Panc1 (cell line): ENCODE results near the gene SLFN12. TPM values are rescaled to one million over a fixed set of nuclear protein-coding genes. Genes with fewer than 3 reads are reported as not detected.

Experiments
- ATAC-seq: fragments of 200-7000 bp; cut with Tn5 transposase; 2 replicates; pipeline ENCODE4 v1.9.1; 2020; ENCODE audit warnings: mild to moderate bottlenecking, moderate library complexity
- BruUV-seq: library from RNA; stranded (reverse); fragments of 400-500 nt; replicated peaks from 2 replicates; lab custom pipeline; 2021; lab: Mats Ljungman, UMichigan
- CTCF ChIA-PET: fragments of 300-600 bp; sonication (Branson Sonifier 250); formaldehyde crosslinking; loops from one replicate; lab custom pipeline; 2022; ENCODE audit warnings: antibody characterized with exemption; lab: Charles Lee
- POLR2A ChIA-PET: fragments of 300-600 bp; sonication (Branson Sonifier 250); formaldehyde crosslinking; loops from one replicate; lab custom pipeline; 2022; ENCODE audit warnings: antibody characterized with exemption; lab: Charles Lee
- DNase-seq: peaks from one replicate; pipeline ENCODE4 v3.0.0-alpha.2; 2010; ENCODE audit warnings: low read depth, low spot score
- H3K27ac ChIP-seq: 2 replicates; pipeline ENCODE4 v1.5.1; 2011; ENCODE audit warnings: mild to moderate bottlenecking, low read length, inconsistent platforms
- H3K27me3 ChIP-seq: fragments of 200-500 bp; sonication (Bioruptor generic); 2 replicates; pipeline ENCODE4 v1.6.0; 2014; ENCODE audit warnings: low read length, inconsistent platforms; ENCODE audit not compliant: control insufficient read depth, insufficient read depth
- H3K36me3 ChIP-seq: fragments of 200-500 bp; sonication (Bioruptor generic); 2 replicates; pipeline ENCODE4 v1.5.1; 2014; ENCODE audit warnings: inconsistent platforms, mild to moderate bottlenecking, low read length, moderate library complexity; ENCODE audit not compliant: control insufficient read depth, insufficient read depth
- H3K4me1 ChIP-seq: 2 replicates; pipeline ENCODE4 v1.5.1; 2011; ENCODE audit warnings: inconsistent platforms, mild to moderate bottlenecking, low read length, moderate library complexity; ENCODE audit not compliant: control insufficient read depth, insufficient read depth
- H3K4me3 ChIP-seq, 2 experiments: 2 replicates each; pipeline ENCODE4 v1.5.1; 2011 to 2012; ENCODE audit warnings: low read depth in 2 of 2, low read length in 2 of 2, mild to moderate bottlenecking in 2 of 2, inconsistent platforms in 1 of 2, moderate library complexity in 1 of 2
- H3K9me3 ChIP-seq: fragments of 200-500 bp; sonication (Bioruptor generic); 2 replicates; pipeline ENCODE4 v1.5.1; 2014; ENCODE audit warnings: low read depth, mild to moderate bottlenecking, inconsistent platforms, low read length, moderate library complexity; ENCODE audit not compliant: control insufficient read depth, insufficient read depth
- CTCF ChIP-seq: fragments of 450-650 bp; IDR thresholded peaks from 2 replicates; pipeline ENCODE4 v1.5.1; 2017; ENCODE audit warnings: mild to moderate bottlenecking
- POLR2AphosphoS5 ChIP-seq: IDR thresholded peaks from 2 replicates; pipeline ENCODE4 v1.6.1; 2012; ENCODE audit warnings: mild to moderate bottlenecking, low read depth, low read length, moderate library complexity
- REST ChIP-seq, 2 experiments: IDR thresholded peaks; 2 replicates each; pipeline ENCODE4 v1.6.1; 2011 to 2012; ENCODE audit warnings: low read depth in 2 of 2, control low read depth in 1 of 2, low read length in 1 of 2, mild to moderate bottlenecking in 1 of 2, moderate library complexity in 1 of 2; ENCODE audit not compliant: insufficient read depth in 1 of 2
- SIN3A ChIP-seq: IDR thresholded peaks from 2 replicates; pipeline ENCODE4 v1.6.1; 2012; ENCODE audit warnings: low read depth, mild to moderate bottlenecking, low read length, moderate library complexity, borderline replicate concordance; ENCODE audit not compliant: insufficient read depth
- TCF7L2 ChIP-seq: IDR thresholded peaks from 2 replicates; pipeline ENCODE4 v1.6.1; 2011; ENCODE audit warnings: mild to moderate bottlenecking, low read depth, low read length, inconsistent platforms
- in situ Hi-C: cut with HindIII; loops from 2 replicates; pipeline ENCODE4 v1.10.0; 2016; ENCODE audit warnings: low sequenced_read_pairs, low pct_unique_long_range_greater_than_20kb
- intact Hi-C: fragments of 100-400 bp; cut with micrococcal nuclease; formaldehyde crosslinking; loops from one replicate; pipeline ENCODE4 v1.10.0; 2022; ENCODE audit not compliant: unreplicated experiment
- total RNA-seq: library from RNA; stranded (reverse); gene quantifications from one replicate; pipeline ENCODE4 v1.2.1, GENCODE V29; 2021; ENCODE audit not compliant: unreplicated experiment

Gene SLFN12
- total RNA-seq, 1 experiment from 2014 or later: 35.2 TPM

- CTCF ChIA-PET: no interaction called here
- DNase-seq (no peak), ATAC-seq (peak; percentile 20; the same call in 1 of the 2 replicates)
- H3K27ac ChIP-seq: peak overlapping the region; percentile 82
- in situ Hi-C loops (no loop called here), intact Hi-C loops (no loop called here)
- no peaks in the 10 kb centered on the region for H3K27me3 ChIP-seq
- peaks cover 5% of the 10 kb centered on the region for H3K4me1 ChIP-seq
- POLR2A ChIA-PET: no interaction called here
- TF ChIP-seq REST (IDR thresholded peaks at IDR 0.05; ENCODE audit: insufficient read depth in 1 of 2, low read depth in 2 of 2, low read length in 1 of 2) (no peak), POLR2AphosphoS5 (no peak), TCF7L2 (no peak), SIN3A (no peak), CTCF (no peak)
- 0 out of 2 replicates have a peak, but pooled peaks cover 5% of the 10 kb centered on the region for H3K36me3 ChIP-seq
- no TSS peak for BruUV-seq
- no peaks in the 10 kb centered on the region for H3K9me3 ChIP-seq
- peak overlapping the region; percentile 66 to 84 for H3K4me3 ChIP-seq
These were observed 17.2 kb upstream of the SLFN12 start for GRCh38 chr17:35449371-35449931.

- POLR2A ChIA-PET: interaction anchor here (0.8 to 1.9 kb wide), 2 partner anchors 15 to 16 kb away, joined by 3 to 6 read pairs; no protein-coding TSS in a partner anchor
- Histone ChIP-seq H3K36me3 (0 out of 2 replicates have a peak, but pooled peaks cover 5% of the 10 kb centered on the region), H3K27ac (peak overlapping the region; percentile 82), H3K4me1 (peaks cover 5% of the 10 kb centered on the region), H3K27me3 (no peaks in the 10 kb centered on the region), H3K9me3 (no peaks in the 10 kb centered on the region), H3K4me3 (peak overlapping the region; percentile 66 to 84)
- TF ChIP-seq CTCF: no peak
- BruUV-seq: no TSS peak
- intact Hi-C loops: no loop called here
- DNase-seq: no peak
- ATAC-seq: no peak
- CTCF ChIA-PET: no interaction called here
- in situ Hi-C loops: no loop called here
These were observed 16.6 kb upstream of the SLFN12 start for GRCh38 chr17:35448899-35449227.
